ENCODE data around the gene AVP.

- TF ChIP-seq POLR2A (IDR thresholded peaks at IDR 0.05; ENCODE audit: low read depth, low read length) (no peak), POLR2AphosphoS5 (IDR thresholded peaks at IDR 0.05; ENCODE audit: low read depth, low read length) (no peak), TAF1 (IDR thresholded peaks at IDR 0.05; ENCODE audit: low read depth, low read length) (no peak)
These were observed 33.0 kb downstream of the AVP start for GRCh38 chr20:3051385-3052019.

Data from GM12891 (cell line).